ENCODE results near the gene SCARB1. TPM values are rescaled to one million over a fixed set of nuclear protein-coding genes. Genes with fewer than 3 reads are reported as not detected.

Gene SCARB1
- total and polyA plus RNA-seq, 2 of the 13 experiments (the other 11 are each of a cell fraction or from before 2014, with no cell fraction given) = 63.4 to 160 TPM

DNA sequence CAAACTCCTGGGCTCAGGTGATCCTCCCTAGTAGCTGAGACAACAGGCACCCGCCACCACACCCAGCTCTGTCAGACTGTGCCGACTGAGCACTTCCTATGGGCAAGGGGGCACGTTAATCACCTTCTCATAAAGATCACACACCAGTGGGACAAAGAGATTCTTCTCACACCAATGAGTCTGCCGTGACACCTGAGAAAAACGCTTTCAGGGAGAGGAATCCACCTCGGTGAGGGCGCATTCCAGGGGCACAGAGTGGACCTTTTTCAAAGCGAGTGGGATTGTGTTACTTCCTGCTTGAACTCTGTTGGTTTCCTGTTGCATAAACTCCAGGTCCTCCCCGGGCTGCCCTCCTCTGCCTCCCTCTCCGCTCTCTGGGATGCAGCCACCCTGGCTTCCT lies 17.5 kb upstream of the SCARB1 start (continued):
- TF ChIP-seq, protein P1, sequence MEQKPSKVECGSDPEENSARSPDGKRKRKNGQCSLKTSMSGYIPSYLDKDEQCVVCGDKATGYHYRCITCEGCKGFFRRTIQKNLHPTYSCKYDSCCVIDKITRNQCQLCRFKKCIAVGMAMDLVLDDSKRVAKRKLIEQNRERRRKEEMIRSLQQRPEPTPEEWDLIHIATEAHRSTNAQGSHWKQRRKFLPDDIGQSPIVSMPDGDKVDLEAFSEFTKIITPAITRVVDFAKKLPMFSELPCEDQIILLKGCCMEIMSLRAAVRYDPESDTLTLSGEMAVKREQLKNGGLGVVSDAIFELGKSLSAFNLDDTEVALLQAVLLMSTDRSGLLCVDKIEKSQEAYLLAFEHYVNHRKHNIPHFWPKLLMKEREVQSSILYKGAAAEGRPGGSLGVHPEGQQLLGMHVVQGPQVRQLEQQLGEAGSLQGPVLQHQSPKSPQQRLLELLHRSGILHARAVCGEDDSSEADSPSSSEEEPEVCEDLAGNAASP (CRISPR knock-in tag; IDR thresholded peaks at IDR 0.05; ENCODE audit: borderline replicate concordance) = peak; percentile 53; the same call in 1 of the 2 replicates
- TF ChIP-seq NFAT5 (CRISPR knock-in tag; IDR thresholded peaks at IDR 0.05) (no peak), SIN3B (IDR thresholded peaks at IDR 0.05; ENCODE audit: low read length) (no peak), ZNF20 (CRISPR knock-in tag; IDR thresholded peaks at IDR 0.05) (no peak), DNMT1 (CRISPR knock-in tag; IDR thresholded peaks at IDR 0.05) (no peak)
- TF ChIP-seq, protein P2, sequence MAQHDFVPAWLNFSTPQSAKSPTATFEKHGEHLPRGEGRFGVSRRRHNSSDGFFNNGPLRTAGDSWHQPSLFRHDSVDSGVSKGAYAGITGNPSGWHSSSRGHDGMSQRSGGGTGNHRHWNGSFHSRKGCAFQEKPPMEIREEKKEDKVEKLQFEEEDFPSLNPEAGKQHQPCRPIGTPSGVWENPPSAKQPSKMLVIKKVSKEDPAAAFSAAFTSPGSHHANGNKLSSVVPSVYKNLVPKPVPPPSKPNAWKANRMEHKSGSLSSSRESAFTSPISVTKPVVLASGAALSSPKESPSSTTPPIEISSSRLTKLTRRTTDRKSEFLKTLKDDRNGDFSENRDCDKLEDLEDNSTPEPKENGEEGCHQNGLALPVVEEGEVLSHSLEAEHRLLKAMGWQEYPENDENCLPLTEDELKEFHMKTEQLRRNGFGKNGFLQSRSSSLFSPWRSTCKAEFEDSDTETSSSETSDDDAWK (CRISPR knock-in tag; IDR thresholded peaks at IDR 0.05) = no peak
- TF ChIP-seq, protein P3, sequence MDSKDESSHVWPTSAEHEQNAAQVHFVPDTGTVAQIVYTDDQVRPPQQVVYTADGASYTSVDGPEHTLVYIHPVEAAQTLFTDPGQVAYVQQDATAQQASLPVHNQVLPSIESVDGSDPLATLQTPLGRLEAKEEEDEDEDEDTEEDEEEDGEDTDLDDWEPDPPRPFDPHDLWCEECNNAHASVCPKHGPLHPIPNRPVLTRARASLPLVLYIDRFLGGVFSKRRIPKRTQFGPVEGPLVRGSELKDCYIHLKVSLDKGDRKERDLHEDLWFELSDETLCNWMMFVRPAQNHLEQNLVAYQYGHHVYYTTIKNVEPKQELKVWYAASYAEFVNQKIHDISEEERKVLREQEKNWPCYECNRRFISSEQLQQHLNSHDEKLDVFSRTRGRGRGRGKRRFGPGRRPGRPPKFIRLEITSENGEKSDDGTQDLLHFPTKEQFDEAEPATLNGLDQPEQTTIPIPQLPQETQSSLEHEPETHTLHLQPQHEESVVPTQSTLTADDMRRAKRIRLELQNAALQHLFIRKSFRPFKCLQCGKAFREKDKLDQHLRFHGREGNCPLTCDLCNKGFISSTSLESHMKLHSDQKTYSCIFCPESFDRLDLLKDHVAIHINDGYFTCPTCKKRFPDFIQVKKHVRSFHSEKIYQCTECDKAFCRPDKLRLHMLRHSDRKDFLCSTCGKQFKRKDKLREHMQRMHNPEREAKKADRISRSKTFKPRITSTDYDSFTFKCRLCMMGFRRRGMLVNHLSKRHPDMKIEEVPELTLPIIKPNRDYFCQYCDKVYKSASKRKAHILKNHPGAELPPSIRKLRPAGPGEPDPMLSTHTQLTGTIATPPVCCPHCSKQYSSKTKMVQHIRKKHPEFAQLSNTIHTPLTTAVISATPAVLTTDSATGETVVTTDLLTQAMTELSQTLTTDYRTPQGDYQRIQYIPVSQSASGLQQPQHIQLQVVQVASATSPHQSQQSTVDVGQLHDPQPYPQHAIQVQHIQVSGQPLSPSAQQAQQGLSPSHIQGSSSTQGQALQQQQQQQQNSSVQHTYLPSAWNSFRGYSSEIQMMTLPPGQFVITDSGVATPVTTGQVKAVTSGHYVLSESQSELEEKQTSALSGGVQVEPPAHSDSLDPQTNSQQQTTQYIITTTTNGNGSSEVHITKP (CRISPR knock-in tag; IDR thresholded peaks at IDR 0.05; ENCODE audit: low read depth) = 0 out of 2 replicates have a peak, but pooled peaks have one; percentile 28
